CD4-positive, alpha-beta T cell treated with Interleukin-2 at 100 ng/mL for 4 hours (primary cell): ENCODE results near the gene MLST8.
"Not testable (repeated sequence)": the region's sequence is repeated elsewhere in the genome, so short reads cannot be mapped to it uniquely, and the experiment has no call there.

ENCODE experiments used
- DNase-seq: peaks from one replicate; pipeline ENCODE4 v3.0.0-alpha.2; 2020; ENCODE audit warnings: low spot score

Gene MLST8

DNA sequence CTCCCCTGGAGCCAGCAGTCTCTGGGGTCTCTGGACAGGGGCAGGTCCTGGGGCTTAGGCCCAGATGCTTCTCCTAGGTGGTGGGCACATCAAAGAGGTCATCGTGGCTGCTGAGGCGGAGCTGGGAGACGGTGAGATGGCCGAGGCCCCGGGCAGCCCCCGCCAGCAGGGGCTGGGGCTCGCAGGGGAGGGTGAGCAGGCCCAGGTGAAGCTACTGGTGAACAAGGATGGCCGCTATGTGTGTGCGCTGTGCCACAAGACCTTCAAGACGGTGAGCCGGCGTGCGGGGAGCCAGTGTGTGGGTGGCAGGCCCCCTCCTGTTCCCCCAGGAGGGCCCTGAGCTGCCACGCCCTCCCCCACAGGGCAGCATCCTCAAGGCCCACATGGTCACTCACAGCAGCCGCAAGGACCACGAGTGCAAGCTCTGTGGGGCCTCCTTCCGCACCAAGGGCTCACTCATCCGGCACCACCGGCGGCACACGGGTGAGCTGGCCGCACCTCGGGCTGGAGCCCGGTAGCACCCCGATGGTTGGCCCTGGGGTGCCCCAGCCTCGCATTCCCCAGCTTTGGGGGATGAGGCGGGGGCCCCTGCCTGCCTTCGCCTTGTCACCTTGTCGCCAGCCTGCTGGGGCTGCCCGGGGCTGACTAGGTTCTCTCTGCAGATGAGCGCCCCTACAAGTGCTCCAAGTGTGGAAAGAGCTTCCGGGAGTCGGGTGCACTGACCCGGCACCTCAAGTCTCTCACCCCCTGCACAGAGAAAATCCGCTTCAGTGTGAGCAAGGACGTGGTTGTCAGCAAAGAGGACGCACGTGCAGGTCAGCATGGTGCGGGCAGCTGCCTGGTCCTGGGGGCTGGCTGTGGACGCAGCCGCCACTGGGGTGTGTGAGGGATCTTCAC, 27.1 kb downstream of the MLST8 start:
- DNase-seq, result no peak

DNA sequence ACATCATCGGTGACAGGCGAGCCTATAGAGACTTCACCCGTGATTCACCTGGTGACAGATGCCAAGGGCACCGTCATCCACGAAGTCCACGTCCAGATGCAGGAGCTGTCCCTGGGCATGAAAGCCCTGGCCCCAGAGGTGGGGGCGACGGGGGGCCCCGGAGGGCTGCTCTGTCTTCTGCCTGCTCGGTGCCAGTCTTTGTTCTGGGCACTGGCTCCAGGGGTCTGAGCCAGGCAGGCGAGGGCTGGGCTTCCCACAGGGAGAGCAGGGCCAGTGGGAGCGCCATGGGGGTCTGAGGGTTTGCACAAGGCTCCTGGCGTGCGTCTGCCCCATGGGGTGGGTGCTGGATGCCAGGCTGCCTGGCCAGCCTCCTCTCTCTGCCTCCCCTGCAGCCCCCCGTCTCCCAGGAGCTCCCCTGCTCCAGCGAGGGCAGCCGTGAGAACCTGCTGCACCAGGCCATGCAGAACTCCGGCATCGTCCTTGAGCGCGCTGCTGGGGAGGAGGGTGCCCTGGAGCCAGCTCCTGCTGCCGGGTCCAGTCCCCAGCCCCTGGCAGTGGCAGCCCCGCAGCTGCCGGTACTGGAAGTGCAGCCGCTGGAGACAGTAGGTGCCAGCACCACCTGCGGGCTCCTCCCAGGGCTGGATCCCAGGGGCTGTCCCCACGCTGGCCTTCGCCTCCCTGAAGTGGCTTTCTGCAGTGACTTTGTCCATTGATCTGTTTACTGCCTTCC, 28.0 kb downstream of the MLST8 start:
- no peak for DNase-seq

DNA sequence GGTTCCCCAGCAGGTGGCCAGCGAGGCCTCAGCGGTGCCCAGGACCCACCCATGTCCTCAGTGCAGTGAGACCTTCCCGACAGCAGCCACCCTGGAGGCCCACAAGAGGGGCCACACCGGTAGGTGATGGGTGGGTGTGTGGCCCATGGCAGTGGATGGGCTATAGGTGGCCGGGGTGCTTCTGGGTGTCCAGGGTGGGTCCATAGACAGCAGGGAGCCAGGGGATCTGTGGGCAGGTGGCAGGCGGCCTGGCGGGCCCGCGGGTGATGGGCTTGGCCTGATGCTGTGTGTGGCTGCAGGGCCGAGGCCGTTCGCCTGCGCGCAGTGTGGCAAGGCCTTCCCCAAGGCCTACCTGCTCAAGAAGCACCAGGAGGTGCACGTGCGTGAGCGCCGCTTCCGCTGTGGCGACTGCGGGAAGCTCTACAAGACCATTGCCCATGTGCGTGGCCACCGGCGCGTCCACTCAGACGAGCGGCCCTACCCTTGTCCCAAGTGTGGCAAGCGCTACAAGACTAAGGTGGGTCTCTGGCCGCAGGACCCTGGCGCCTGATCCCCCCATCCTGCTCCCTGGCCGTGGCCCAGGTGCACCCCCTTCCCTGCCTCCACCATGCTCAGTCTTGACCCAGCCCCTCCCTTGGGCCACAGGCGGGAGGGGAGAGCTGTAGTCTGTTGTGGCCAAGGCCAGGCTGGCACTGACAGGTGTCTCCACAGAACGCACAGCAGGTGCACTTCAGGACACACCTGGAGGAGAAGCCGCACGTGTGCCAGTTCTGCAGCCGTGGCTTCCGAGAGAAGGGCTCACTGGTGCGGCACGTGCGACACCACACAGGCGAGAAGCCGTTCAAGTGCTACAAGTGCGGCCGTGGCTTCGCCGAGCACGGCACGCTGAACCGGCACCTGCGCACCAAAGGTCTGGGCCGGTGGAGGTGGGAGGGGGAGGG, 28.9 kb downstream of the MLST8 start:
- DNase-seq, result no peak

- no peak for DNase-seq
Observed at GRCh38 chr16:2234813-2235170, 29.5 kb downstream of the MLST8 start.

DNA sequence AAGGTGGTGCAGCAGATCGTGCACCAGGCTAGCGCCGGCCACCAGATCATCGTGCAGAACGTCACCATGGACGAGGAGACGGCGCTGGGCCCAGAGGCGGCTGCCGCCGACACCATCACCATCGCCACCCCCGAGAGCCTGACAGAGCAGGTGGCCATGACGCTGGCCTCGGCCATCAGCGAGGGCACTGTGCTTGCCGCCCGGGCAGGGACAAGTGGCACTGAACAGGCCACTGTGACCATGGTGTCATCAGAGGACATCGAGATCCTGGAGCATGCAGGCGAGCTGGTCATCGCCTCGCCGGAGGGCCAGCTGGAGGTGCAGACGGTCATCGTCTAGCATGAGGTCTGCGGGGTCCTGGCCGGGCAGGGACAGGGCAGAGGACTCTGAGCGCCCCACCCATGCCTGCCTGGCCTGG, 30.0 kb downstream of the MLST8 start:
- no peak for DNase-seq

GRCh38 chr16:2235695-2236336, 30.6 kb downstream of the MLST8 start:
- no peak for DNase-seq

GRCh38 chr16:2236337-2237101, 31.3 kb downstream of the MLST8 start, which contains the start of gene DNASE1L2:
TSS of gene DNASE1L2 (plus strand) at chr16:2236444. CDS start at chr16:2236817, 373 bp downstream.
- DNase-seq, result no peak

GRCh38 chr16:2237102-2237482, 31.8 kb downstream of the MLST8 start:
- no peak for DNase-seq

DNA sequence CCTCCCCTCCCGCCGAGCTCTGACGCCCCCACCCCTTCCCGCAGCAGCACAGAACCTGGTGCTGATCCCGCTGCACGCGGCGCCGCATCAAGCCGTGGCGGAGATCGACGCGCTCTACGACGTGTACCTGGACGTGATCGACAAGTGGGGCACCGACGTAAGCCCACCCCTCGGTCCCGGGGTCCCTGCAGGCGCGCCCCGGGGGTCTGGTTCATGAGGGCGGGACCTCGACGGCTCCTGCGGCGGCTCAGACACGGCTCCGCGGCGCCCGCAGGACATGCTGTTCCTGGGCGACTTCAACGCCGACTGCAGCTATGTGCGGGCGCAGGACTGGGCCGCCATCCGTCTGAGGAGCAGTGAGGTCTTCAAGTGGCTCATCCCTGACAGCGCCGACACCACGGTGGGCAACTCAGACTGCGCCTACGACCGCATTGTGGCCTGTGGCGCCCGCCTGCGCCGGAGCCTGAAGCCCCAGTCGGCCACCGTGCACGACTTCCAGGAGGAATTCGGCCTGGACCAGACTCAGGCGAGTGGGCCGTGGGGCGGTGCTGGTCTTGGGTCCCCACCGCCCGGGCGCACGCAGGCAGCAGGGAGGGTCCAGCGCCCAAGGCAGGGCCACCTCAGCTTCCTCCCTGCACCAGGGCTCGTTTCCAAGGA, 32.4 kb downstream of the MLST8 start:
- no peak for DNase-seq

GRCh38 chr16:2238150-2238837, 33.0 kb downstream of the MLST8 start:
- no peak for DNase-seq

- DNase-seq, result no peak
Observed at GRCh38 chr16:2238838-2239675, 33.8 kb downstream of the MLST8 start.

- not testable (repeated sequence) for DNase-seq
Observed at GRCh38 chr16:2240331-2240730, 35.1 kb downstream of the MLST8 start.

DNA sequence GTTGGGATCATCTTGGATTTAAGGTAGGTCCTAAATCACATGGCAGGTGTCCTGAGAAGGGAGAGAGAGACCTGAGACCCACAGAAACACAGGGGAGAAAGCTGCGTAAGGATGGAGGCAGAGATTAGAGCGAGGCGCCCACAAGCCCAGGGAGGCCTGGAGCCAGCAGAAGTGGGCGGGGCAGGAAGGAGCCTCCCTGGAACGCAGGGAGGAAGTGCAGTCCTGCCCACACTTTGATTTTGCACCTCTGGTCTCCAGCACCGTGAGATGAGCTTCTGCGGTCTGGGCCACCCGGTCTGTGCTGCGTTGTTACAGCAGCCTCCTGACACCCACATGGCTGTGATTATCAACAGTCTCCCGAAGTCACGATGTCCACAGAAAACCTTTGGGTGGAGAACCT, 37.3 kb downstream of the MLST8 start:
- DNase-seq, result no peak

DNA sequence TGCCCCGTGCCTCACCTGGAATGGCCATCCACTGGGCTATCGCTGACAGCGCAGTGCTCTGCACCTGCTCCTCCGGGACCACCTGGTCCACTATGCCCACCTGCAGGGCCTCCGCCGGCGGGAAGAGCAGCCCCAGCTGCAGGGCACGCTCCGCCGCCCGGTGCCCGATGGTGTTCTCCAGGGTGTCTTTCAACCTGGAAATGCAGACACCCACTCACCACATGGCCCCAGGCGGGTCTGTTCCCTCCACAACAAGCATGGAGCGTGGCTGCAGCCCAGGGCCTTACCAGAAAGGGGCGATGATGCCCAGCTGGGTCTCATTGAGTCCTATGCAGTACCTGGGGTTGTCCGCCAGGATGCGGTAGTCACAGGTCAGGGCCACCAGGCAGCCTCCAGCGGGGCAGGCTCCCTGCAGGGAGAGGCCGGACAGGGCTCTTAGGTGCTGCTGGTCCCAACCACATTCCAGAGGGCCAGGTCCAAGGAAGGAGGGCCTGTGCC, 37.8 kb downstream of the MLST8 start:
- DNase-seq, result no peak

- no peak for DNase-seq
Observed at GRCh38 chr16:2243781-2244180, 38.5 kb downstream of the MLST8 start.

DNA sequence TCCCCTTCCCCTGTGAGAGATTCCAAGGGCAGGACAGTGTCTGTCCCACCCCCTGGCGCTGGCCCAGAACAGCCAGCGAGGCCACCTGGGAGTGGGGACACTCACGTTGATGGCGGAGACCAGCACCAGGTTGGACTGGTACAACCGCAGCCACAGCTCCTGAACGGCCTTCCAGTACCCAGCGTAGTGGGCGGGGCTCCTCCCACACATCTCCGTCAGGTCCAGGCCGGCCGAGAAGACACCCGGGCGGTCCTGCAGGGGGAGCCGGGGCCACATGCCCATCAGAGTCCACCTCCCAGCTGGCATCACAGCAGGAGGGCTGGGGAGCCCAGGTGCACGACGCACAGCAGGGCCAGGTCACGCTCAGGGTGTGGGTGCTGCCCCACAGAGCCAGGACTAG, 39.0 kb downstream of the MLST8 start:
- DNase-seq, result no peak

GRCh38 chr16:2244926-2245795, 39.9 kb downstream of the MLST8 start:
- no peak for DNase-seq
